Mesodermal cell (in vitro differentiated cells): Measurements from ENCODE around the gene ERI2. TPM values are rescaled to one million over a fixed set of nuclear protein-coding genes. Genes with fewer than 3 reads are reported as not detected.

Source experiments
- H3K27ac ChIP-seq: 2 replicates; pipeline ENCODE4 v1.7.0; 2013; ENCODE audit warnings: mild to moderate bottlenecking, low read depth, low read length, moderate library complexity; ENCODE audit not compliant: severe bottlenecking
- H3K36me3 ChIP-seq: 2 replicates; pipeline ENCODE4 v1.7.1; 2013; ENCODE audit warnings: mild to moderate bottlenecking, low read length, moderate library complexity; ENCODE audit not compliant: control insufficient read depth, insufficient read depth
- H3K4me1 ChIP-seq: one replicate; pipeline ENCODE4 v1.7.1; 2013; ENCODE audit warnings: mild to moderate bottlenecking, low read length; ENCODE audit not compliant: insufficient read depth, control insufficient read depth, poor library complexity, severe bottlenecking
- H3K4me3 ChIP-seq: 2 replicates; pipeline ENCODE4 v1.7.0; 2013; ENCODE audit warnings: low read length, control low read depth, mild to moderate bottlenecking; ENCODE audit not compliant: insufficient read depth, poor library complexity, severe bottlenecking; ENCODE audit errors: extremely low read depth
- H3K9me3 ChIP-seq: 2 replicates; pipeline ENCODE4 v1.7.1; 2013; ENCODE audit warnings: mild to moderate bottlenecking, low read length, moderate library complexity; ENCODE audit not compliant: control insufficient read depth
- WGBS, 2 experiments: methylation state at CpG; one replicate each; pipeline ENCODE4 v1.1.5; 2013; ENCODE audit warnings: missing lambda C conversion rate in 2 of 2; ENCODE audit not compliant: insufficient coverage in 2 of 2; 5-methylcytosine and 5-hydroxymethylcytosine counted together
- polyA plus RNA-seq, 2 experiments: library from polyadenylated mRNA; stranded (reverse); fragments of 50-300 nt; gene quantifications; one replicate each; pipeline ENCODE4 v1.2.3, GENCODE V29; 2013

ERI2 gene
- 15.9 TPM for polyA plus RNA-seq (2013, experiment 1 of 2)
- 18.6 TPM for polyA plus RNA-seq (2013, experiment 2 of 2)

GRCh38 chr16:20806168-20807050 is at the start of gene ERI2, which contains the start of gene REXO5:
Gene ERI2 (minus strand): TSS chr16:20806472. CDS start chr16:20806430, 42 bp downstream.
Gene REXO5 (plus strand): TSS chr16:20806527. CDS start chr16:20806954, 427 bp downstream.
- Histone ChIP-seq H3K27ac (peak within 1 kb of the TSS; percentile 86), H3K9me3 (no peaks in the 10 kb centered on the region), H3K36me3 (peaks cover 7% of the 10 kb centered on the region), H3K4me3 (peak within 1 kb of the TSS; percentile 70), H3K4me1 (no peaks in the 10 kb centered on the region)
- 1% methylated on average over 40 to 56 of the region's 74 CpGs for WGBS, 2 experiments

GRCh38 chr16:20854963-20855362 is 48.7 kb upstream of the ERI2 start:
- 91 to 100% methylated on average over 1 of the region's 2 CpGs for WGBS, 2 experiments
- no peak overlapping the region for H3K27ac ChIP-seq
- H3K9me3 ChIP-seq = no peaks in the 10 kb centered on the region
- H3K36me3 ChIP-seq = peaks cover 35% of the 10 kb centered on the region
- H3K4me3 ChIP-seq = no peak overlapping the region
- peaks cover 23% of the 10 kb centered on the region for H3K4me1 ChIP-seq

- Histone ChIP-seq H3K27ac (no peak overlapping the region), H3K4me3 (no peak overlapping the region), H3K9me3 (no peaks in the 10 kb centered on the region), H3K4me1 (peaks cover 23% of the 10 kb centered on the region), H3K36me3 (peaks cover 26% of the 10 kb centered on the region)
- WGBS, 2 experiments = 84 to 100% methylated on average over 1 to 2 of the region's 3 CpGs
Observed at GRCh38 chr16:20853981-20854620, 47.8 kb upstream of the ERI2 start.

- WGBS, 2 experiments = 79 to 90% methylated on average over 2 to 3 of the region's 5 CpGs
- Histone ChIP-seq H3K27ac (no peak overlapping the region), H3K36me3 (peaks cover 24% of the 10 kb centered on the region), H3K9me3 (no peaks in the 10 kb centered on the region), H3K4me1 (peaks cover 23% of the 10 kb centered on the region), H3K4me3 (no peak overlapping the region)
Observed at GRCh38 chr16:20853143-20853542, 46.9 kb upstream of the ERI2 start.

GRCh38 chr16:20851601-20852000 is 45.3 kb upstream of the ERI2 start:
- H3K36me3 ChIP-seq = peaks cover 19% of the 10 kb centered on the region
- no peaks in the 10 kb centered on the region for H3K9me3 ChIP-seq
- peaks cover 23% of the 10 kb centered on the region for H3K4me1 ChIP-seq
- no peak overlapping the region for H3K27ac ChIP-seq
- WGBS, 2 experiments = 100% methylated on average over 1 of the region's 2 CpGs; no CpG with 5 or more reads in 1 of the 2 experiments
- H3K4me3 ChIP-seq = no peak overlapping the region

- WGBS, 2 experiments = 89 to 96% methylated on average over 2 of the region's 3 CpGs
- peaks cover 17% of the 10 kb centered on the region for H3K36me3 ChIP-seq
- H3K27ac ChIP-seq = no peak overlapping the region
Observed at GRCh38 chr16:20850981-20851380, 44.7 kb upstream of the ERI2 start.

GRCh38 chr16:20849589-20850390 is 43.5 kb upstream of the ERI2 start:
- WGBS, 2 experiments = 51 to 83% methylated on average over 3 to 4 of the region's 6 CpGs
- Histone ChIP-seq H3K27ac (no peak overlapping the region), H3K4me3 (no peak overlapping the region), H3K36me3 (peaks cover 9% of the 10 kb centered on the region), H3K4me1 (peaks cover 23% of the 10 kb centered on the region), H3K9me3 (no peaks in the 10 kb centered on the region)

More at GRCh38 chr16:20850981-20851380, 44.7 kb upstream of the ERI2 start:
- H3K4me1 ChIP-seq = peaks cover 23% of the 10 kb centered on the region
- H3K4me3 ChIP-seq = no peak overlapping the region
- H3K9me3 ChIP-seq = no peaks in the 10 kb centered on the region

- Histone ChIP-seq H3K36me3 (peaks cover 5% of the 10 kb centered on the region), H3K27ac (no peak overlapping the region), H3K9me3 (no peaks in the 10 kb centered on the region), H3K4me3 (no peak overlapping the region), H3K4me1 (peaks cover 9% of the 10 kb centered on the region)
- no CpG with 5 or more reads among the region's 2 CpGs for WGBS, 2 experiments
Observed at GRCh38 chr16:20847550-20847949, 41.3 kb upstream of the ERI2 start.

- Histone ChIP-seq H3K27ac (no peak overlapping the region), H3K36me3 (peaks cover 5% of the 10 kb centered on the region), H3K4me1 (peaks cover 4% of the 10 kb centered on the region), H3K4me3 (no peak overlapping the region), H3K9me3 (no peaks in the 10 kb centered on the region)
Observed at GRCh38 chr16:20846551-20846950, 40.3 kb upstream of the ERI2 start.

- H3K36me3 ChIP-seq = peaks cover 5% of the 10 kb centered on the region
- H3K9me3 ChIP-seq = no peaks in the 10 kb centered on the region
- H3K27ac ChIP-seq = no peak overlapping the region
- WGBS, 2 experiments = 94 to 95% methylated on average over 5 to 6 of the region's 6 CpGs
- H3K4me3 ChIP-seq = no peak overlapping the region
- H3K4me1 ChIP-seq = no peaks in the 10 kb centered on the region
Observed at GRCh38 chr16:20846030-20846429, 39.8 kb upstream of the ERI2 start.
